ENCODE results near the gene CRIM1. TPM values are rescaled to one million over a fixed set of nuclear protein-coding genes. Genes with fewer than 3 reads are reported as not detected.

Gene CRIM1
- total RNA-seq, 1 experiment from 2014 or later = 133 TPM

DNA sequence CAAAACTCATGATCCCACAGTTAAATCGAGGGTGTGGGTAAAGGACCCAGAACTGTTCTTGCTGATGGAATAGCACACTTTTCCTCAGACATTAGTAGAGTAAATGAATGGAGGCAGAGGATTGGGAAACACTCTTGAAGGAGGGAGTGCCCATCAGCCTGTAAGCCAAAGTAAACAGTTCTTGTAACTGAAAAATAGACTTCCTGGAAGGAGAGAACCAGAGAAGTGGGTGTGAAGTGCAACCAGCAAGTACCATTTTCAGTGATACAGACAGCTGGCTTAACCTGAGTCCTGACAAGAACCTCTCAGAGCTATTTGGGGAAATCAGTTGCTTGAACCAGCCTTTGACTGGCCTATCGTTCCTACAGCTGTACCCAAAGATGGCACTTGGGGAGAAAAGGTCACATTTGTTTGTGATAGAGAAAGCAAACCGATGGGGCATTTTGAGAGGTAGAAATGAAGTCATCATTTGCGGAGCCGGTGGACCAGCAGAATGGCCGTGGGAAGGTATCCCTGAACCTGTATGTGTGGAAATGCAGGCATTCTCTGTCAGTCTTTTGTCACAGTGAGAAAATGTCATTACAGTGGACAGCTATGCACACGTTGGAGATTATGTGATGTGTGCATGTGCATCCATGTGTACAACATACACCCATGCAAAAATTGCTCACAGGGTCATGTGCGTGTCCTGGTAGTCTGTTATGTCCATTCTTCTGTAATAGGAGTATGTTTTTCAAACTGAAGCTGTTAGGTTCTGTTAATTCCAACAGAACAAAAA, 17.8 kb downstream of the CRIM1 start:
- peaks cover 60% of the 10 kb centered on the region for H3F3A ChIP-seq (ENCODE audit: insufficient read depth, low read depth)
- H3K79me2 ChIP-seq (ENCODE audit: low read depth) = peaks cover 96% of the 10 kb centered on the region
- no peaks in the 10 kb centered on the region for H3K9me2 ChIP-seq (ENCODE audit: insufficient read depth)
- DNase-seq = peak; percentile 21 to 82
- H3K4me3 ChIP-seq = 0 out of 2 replicates have a peak overlapping the region, but pooled peaks have one; percentile 16
- POLR2A ChIA-PET (ENCODE audit: unreplicated experiment) = no interaction called here
- BruUV-seq (replicated peaks) = no TSS peak
- no peaks in the 10 kb centered on the region for H4K20me1 ChIP-seq (ENCODE audit: insufficient read depth)
- TF ChIP-seq, protein P1, sequence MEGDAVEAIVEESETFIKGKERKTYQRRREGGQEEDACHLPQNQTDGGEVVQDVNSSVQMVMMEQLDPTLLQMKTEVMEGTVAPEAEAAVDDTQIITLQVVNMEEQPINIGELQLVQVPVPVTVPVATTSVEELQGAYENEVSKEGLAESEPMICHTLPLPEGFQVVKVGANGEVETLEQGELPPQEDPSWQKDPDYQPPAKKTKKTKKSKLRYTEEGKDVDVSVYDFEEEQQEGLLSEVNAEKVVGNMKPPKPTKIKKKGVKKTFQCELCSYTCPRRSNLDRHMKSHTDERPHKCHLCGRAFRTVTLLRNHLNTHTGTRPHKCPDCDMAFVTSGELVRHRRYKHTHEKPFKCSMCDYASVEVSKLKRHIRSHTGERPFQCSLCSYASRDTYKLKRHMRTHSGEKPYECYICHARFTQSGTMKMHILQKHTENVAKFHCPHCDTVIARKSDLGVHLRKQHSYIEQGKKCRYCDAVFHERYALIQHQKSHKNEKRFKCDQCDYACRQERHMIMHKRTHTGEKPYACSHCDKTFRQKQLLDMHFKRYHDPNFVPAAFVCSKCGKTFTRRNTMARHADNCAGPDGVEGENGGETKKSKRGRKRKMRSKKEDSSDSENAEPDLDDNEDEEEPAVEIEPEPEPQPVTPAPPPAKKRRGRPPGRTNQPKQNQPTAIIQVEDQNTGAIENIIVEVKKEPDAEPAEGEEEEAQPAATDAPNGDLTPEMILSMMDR (conservative IDR thresholded peaks at IDR 0.05) = no peak
- TF ChIP-seq EZH2 (IDR thresholded peaks at IDR 0.05; ENCODE audit: low read depth) = no peak
- no peaks in the 10 kb centered on the region for H3K27me3 ChIP-seq (ENCODE audit: insufficient read depth, low read depth)
- H3K4me2 ChIP-seq = peak overlapping the region; percentile 69
- H3K27ac ChIP-seq = peak overlapping the region; percentile 78
- H3K36me3 ChIP-seq (ENCODE audit: low read depth) = 0 out of 2 replicates have a peak, but pooled peaks cover 8% of the 10 kb centered on the region
- H3K4me1 ChIP-seq (replicated peaks; ENCODE audit: insufficient read depth) = peaks cover 98% of the 10 kb centered on the region
- H2AFZ ChIP-seq = no peak overlapping the region
- no peaks in the 10 kb centered on the region for H3K9me3 ChIP-seq (ENCODE audit: insufficient read depth, low read depth)
- CTCF ChIA-PET = no interaction called here
- intact Hi-C loops (cut with micrococcal nuclease; ENCODE audit: unreplicated experiment) = loop anchor here (5.0 kb wide), 2 partner anchors 89 to 189 kb away; no protein-coding TSS in a partner anchor

DNA sequence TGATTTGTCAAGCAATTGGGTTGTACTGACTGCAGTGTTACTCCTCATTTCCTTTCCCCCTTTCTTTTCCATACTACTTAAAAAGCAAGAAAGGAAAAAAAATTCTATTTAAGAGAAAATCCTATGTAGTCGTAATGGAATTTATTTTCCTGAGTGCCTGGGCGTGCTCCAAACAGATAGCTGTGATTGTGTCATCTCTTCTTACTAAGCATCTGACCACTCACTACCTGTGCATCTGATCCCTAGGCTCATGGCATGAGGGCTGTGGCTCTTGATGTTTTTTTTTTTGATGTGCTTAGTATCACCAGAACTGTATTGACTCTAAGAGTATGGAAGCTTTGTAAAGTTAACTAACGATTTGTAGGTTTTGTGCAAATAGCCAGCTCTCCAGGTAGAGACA, 19.0 kb downstream of the CRIM1 start:
- no TSS peak for BruUV-seq (replicated peaks)
- H3K79me2 ChIP-seq (ENCODE audit: low read depth) = peaks cover 95% of the 10 kb centered on the region
- no peak overlapping the region for H3K4me3 ChIP-seq
- no peak overlapping the region for H2AFZ ChIP-seq
- peak in 1 of 2 experiments; percentile 47 for DNase-seq
- 0 out of 2 replicates have a peak, but pooled peaks cover 14% of the 10 kb centered on the region for H3K36me3 ChIP-seq (ENCODE audit: low read depth)
- H4K20me1 ChIP-seq (ENCODE audit: insufficient read depth) = no peaks in the 10 kb centered on the region
- intact Hi-C loops (cut with micrococcal nuclease; ENCODE audit: unreplicated experiment) = loop anchor here (5.0 kb wide), 2 partner anchors 88 to 188 kb away; no protein-coding TSS in a partner anchor
- peaks cover 98% of the 10 kb centered on the region for H3K4me1 ChIP-seq (replicated peaks; ENCODE audit: insufficient read depth)
- ChIA-PET CTCF (interaction anchor here (0.6 kb wide), 1 partner anchor 16 kb away, joined by 3 read pairs; no protein-coding TSS in a partner anchor), POLR2A (ENCODE audit: unreplicated experiment) (interaction anchor here (0.6 kb wide), 1 partner anchor 18 kb away, joined by 7 read pairs; no protein-coding TSS in a partner anchor)
- H3K27me3 ChIP-seq (ENCODE audit: insufficient read depth, low read depth) = no peaks in the 10 kb centered on the region
- 0 out of 2 replicates have a peak overlapping the region, but pooled peaks have one; percentile 4 for H3K4me2 ChIP-seq
- no peak for TF ChIP-seq EZH2 (IDR thresholded peaks at IDR 0.05; ENCODE audit: low read depth)
- TF ChIP-seq, protein P1 (conservative IDR thresholded peaks at IDR 0.05) = no peak
- no peaks in the 10 kb centered on the region for H3K9me3 ChIP-seq (ENCODE audit: insufficient read depth, low read depth)
- H3K9me2 ChIP-seq (ENCODE audit: insufficient read depth) = no peaks in the 10 kb centered on the region
- peak overlapping the region; percentile 25; the same call in 1 of the 2 replicates for H3K27ac ChIP-seq
- peaks cover 60% of the 10 kb centered on the region for H3F3A ChIP-seq (ENCODE audit: insufficient read depth, low read depth)

DNA sequence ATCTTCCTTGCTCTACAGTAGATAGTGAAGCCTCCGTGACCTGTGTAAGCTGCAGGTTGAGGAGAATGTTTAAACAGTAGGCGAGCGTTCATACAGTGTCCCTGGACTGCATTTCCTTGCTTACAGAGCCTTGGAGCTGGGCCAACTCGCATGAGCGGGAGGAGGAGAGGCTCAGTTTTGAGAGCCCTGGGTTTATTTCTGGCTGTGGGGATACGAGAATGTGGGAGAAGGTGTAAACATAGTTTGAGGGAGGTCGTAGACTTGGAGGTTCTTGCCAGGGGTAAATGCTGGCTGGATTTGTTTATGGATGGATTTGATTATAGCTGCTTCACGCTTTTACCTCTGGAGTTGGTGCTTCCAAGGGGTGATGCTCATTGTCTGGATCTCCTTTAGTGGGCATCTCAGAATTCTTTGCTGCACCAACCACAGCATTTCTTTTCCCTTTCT, 20.8 kb downstream of the CRIM1 start:
- Histone ChIP-seq H3F3A (ENCODE audit: insufficient read depth, low read depth) (peaks cover 53% of the 10 kb centered on the region), H3K4me3 (no peak overlapping the region), H3K27me3 (ENCODE audit: insufficient read depth, low read depth) (no peaks in the 10 kb centered on the region), H3K9me2 (ENCODE audit: insufficient read depth) (no peaks in the 10 kb centered on the region), H2AFZ (no peak overlapping the region), H3K4me2 (peak overlapping the region; percentile 65), H3K4me1 (replicated peaks; ENCODE audit: insufficient read depth) (peaks cover 98% of the 10 kb centered on the region), H3K36me3 (ENCODE audit: low read depth) (0 out of 2 replicates have a peak, but pooled peaks cover 17% of the 10 kb centered on the region), H3K79me2 (ENCODE audit: low read depth) (peaks cover 89% of the 10 kb centered on the region), H3K27ac (peak overlapping the region; percentile 88), H3K9me3 (ENCODE audit: insufficient read depth, low read depth) (no peaks in the 10 kb centered on the region), H4K20me1 (ENCODE audit: insufficient read depth) (no peaks in the 10 kb centered on the region)
- intact Hi-C loops (cut with micrococcal nuclease; ENCODE audit: unreplicated experiment) = loop anchor here (1.0 to 2.0 kb wide), 2 partner anchors 18 to 27 kb away; no protein-coding TSS in a partner anchor
- CTCF ChIA-PET = interaction anchor here (0.8 to 1.5 kb wide), 3 partner anchors 10 to 84 kb away, joined by 3 to 4 read pairs (median 3); no protein-coding TSS in a partner anchor
- POLR2A ChIA-PET (ENCODE audit: unreplicated experiment) = interaction anchor here (0.6 to 1.0 kb wide), 4 partner anchors 10 to 122 kb away, joined by 3 to 6 read pairs (median 5); no protein-coding TSS in a partner anchor
- TF ChIP-seq, protein P1 (conservative IDR thresholded peaks at IDR 0.05) = no peak
- no TSS peak for BruUV-seq (replicated peaks)
- DNase-seq = peak; percentile 29 to 37

Measured in PC-9 (cell line).